GM12891 (cell line): Measurements from ENCODE around the gene SIN3A.

Experiments
- POLR2A ChIP-seq: IDR thresholded peaks from 2 replicates; pipeline ENCODE4 v1.6.1; 2011; ENCODE audit warnings: low read depth, low read length, control low read depth
- POLR2AphosphoS5 ChIP-seq: IDR thresholded peaks from 2 replicates; pipeline ENCODE4 v1.6.1; 2011; ENCODE audit warnings: low read depth, low read length, control low read depth

GRCh38 chr15:75348562-75349350 lies 102.7 kb downstream of the SIN3A start:
- no peak for TF ChIP-seq POLR2A
- no peak for TF ChIP-seq POLR2AphosphoS5
